Neural cell (in vitro differentiated cells): ENCODE data around the gene NACA.

Source experiments
- CTCF ChIP-seq: fragments of 450-650 bp; IDR thresholded peaks from 2 replicates; pipeline ENCODE4 v1.5.1; 2014; ENCODE audit warnings: antibody characterized with exemption, mild to moderate bottlenecking, moderate library complexity; ENCODE audit not compliant: poor library complexity, severe bottlenecking
- EZH2 ChIP-seq: fragments of 200-600, 300-800 bp; shearing (Covaris generic), sonication (generic); IDR thresholded peaks from 2 replicates; pipeline ENCODE4 v1.6.1; 2014; ENCODE audit warnings: antibody characterized with exemption, low read length, borderline replicate concordance, mild to moderate bottlenecking; ENCODE audit not compliant: insufficient read depth, poor library complexity, severe bottlenecking
- POLR2AphosphoS5 ChIP-seq: IDR thresholded peaks from 2 replicates; pipeline ENCODE4 v1.6.1; 2012
- RAD21 ChIP-seq: fragments of 450-650 bp; conservative IDR thresholded peaks from 2 replicates; pipeline ENCODE4 v1.6.1; 2014; ENCODE audit warnings: antibody characterized with exemption, mild to moderate bottlenecking, moderate library complexity
- REST ChIP-seq: IDR thresholded peaks from 2 replicates; pipeline ENCODE4 v1.6.1; 2012; ENCODE audit warnings: borderline replicate concordance
- SMC3 ChIP-seq: fragments of 450-650 bp; conservative IDR thresholded peaks from 2 replicates; pipeline ENCODE4 v1.6.1; 2014; ENCODE audit warnings: antibody characterized with exemption, mild to moderate bottlenecking, moderate library complexity; ENCODE audit not compliant: poor library complexity

DNA sequence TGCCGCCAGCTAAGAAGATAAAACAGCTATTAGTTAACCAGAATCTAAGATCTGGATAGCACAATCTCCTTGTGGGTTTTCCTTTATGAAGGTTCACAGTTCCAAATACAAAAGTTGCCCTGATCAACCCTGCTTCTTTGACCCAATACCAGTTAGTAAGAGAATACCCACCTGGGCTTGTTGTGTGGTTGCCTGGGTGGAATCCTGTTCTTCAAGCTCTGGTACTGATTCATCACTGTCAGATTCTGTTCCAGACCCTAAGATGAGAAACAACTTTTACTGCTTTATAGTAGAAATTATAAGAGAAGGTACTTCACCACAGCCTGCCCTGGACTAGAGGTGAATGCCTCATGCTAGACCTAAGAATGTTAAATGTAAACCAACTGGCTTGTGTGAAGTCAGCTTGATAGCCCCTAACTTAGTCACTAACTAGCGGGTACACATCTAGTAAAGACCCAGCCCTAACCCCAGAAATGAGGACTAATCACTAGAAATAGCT lies 10.6 kb downstream of the NACA start:
- TF ChIP-seq CTCF (no peak), RAD21 (no peak), POLR2AphosphoS5 (no peak), EZH2 (no peak), REST (no peak), SMC3 (no peak)
